ENCODE results near the gene NT5DC1.

GRCh38 chr6:116072368-116072767 is 28.3 kb upstream of the NT5DC1 start:
- TF ChIP-seq CTCF (IDR thresholded peaks at IDR 0.05): no peak
- no peak for TF ChIP-seq POLR2A (IDR thresholded peaks at IDR 0.05)
